ENCODE results near the gene DDX50. TPM values are rescaled to one million over a fixed set of nuclear protein-coding genes. Genes with fewer than 3 reads are reported as not detected.
"Not testable (repeated sequence)": the region's sequence is repeated elsewhere in the genome, so short reads cannot be mapped to it uniquely, and the experiment has no call there.

The DDX50 gene
- total and polyA plus RNA-seq, 12 donors = 13.3 to 45.3 (median 30.9) TPM

- TF ChIP-seq CTCF (IDR thresholded peaks at IDR 0.05) (no peak), POLR2A (IDR thresholded peaks at IDR 0.05) (no peak)
- 63 to 71% (median 67%) methylated on average over 2 of the region's 2 CpGs for WGBS, 4 donors
- Histone ChIP-seq H3K4me1 (replicated peaks in 1 of 2) (no peaks in the 10 kb centered on the region), H3K4me3 (no peak overlapping the region), H3K9me3 (replicated peaks in 1 of 3) (no peaks in the 10 kb centered on the region), H3K27ac (no peak overlapping the region), H3K36me3 (replicated peaks in 1 of 2) (peaks cover 0 to 57% of the 10 kb centered on the region in 2 donors), H3K27me3 (no peaks in the 10 kb centered on the region)
- intact Hi-C loops (cut with DNase I) = no loop called here
- DNase-seq = peak in 2 of 7 donors; percentile 29 to 45
Observed at GRCh38 chr10:68938117-68938516, 37.0 kb downstream of the DDX50 start.

- WGBS, 4 donors = 90 to 96% (median 94%) methylated on average over 2 of the region's 2 CpGs
- peaks cover 0 to 61% of the 10 kb centered on the region in 2 donors for H3K36me3 ChIP-seq (replicated peaks in 1 of 2)
Observed at GRCh38 chr10:68938884-68939283, 37.8 kb downstream of the DDX50 start.

GRCh38 chr10:68940917-68941316 is 39.8 kb downstream of the DDX50 start:
- H3K27me3 ChIP-seq; H3K9me3 ChIP-seq (replicated peaks in 1 of 3); H3K4me3 ChIP-seq; DNase-seq; H3K27ac ChIP-seq; H3K4me1 ChIP-seq (replicated peaks in 1 of 2); intact Hi-C loops (cut with DNase I): not testable (repeated sequence)
- H3K36me3 ChIP-seq (replicated peaks in 1 of 2) = peaks cover 0 to 67% of the 10 kb centered on the region in 2 donors

More at GRCh38 chr10:68938884-68939283, 37.8 kb downstream of the DDX50 start:
- Histone ChIP-seq H3K9me3 (replicated peaks in 1 of 3) (no peaks in the 10 kb centered on the region), H3K4me3 (no peak overlapping the region), H3K4me1 (replicated peaks in 1 of 2) (no peaks in the 10 kb centered on the region), H3K27me3 (no peaks in the 10 kb centered on the region), H3K27ac (no peak overlapping the region)
- TF ChIP-seq POLR2A (IDR thresholded peaks at IDR 0.05) (no peak), CTCF (IDR thresholded peaks at IDR 0.05) (no peak)
- DNase-seq = no peak
- intact Hi-C loops (cut with DNase I) = no loop called here

- Histone ChIP-seq H3K9me3 (replicated peaks in 1 of 3) (no peaks in the 10 kb centered on the region), H3K4me3 (no peak overlapping the region), H3K27me3 (no peaks in the 10 kb centered on the region), H3K27ac (no peak overlapping the region), H3K4me1 (replicated peaks in 1 of 2) (peaks cover 0 to 7% of the 10 kb centered on the region in 2 donors), H3K36me3 (replicated peaks in 1 of 2) (peaks cover 0 to 46% of the 10 kb centered on the region in 2 donors)
- no peak for TF ChIP-seq POLR2A (IDR thresholded peaks at IDR 0.05)
- TF ChIP-seq CTCF (IDR thresholded peaks at IDR 0.05) = no peak
- WGBS, 4 donors = 92 to 98% (median 96%) methylated on average over 3 of the region's 3 CpGs
- DNase-seq = no peak
- intact Hi-C loops (cut with DNase I) = no loop called here
Observed at GRCh38 chr10:68950598-68950997, 49.5 kb downstream of the DDX50 start.

- no peak for DNase-seq
- Histone ChIP-seq H3K9me3 (replicated peaks in 1 of 3) (no peaks in the 10 kb centered on the region), H3K4me3 (no peak overlapping the region), H3K27me3 (no peaks in the 10 kb centered on the region), H3K27ac (no peak overlapping the region), H3K36me3 (replicated peaks in 1 of 2) (peaks cover 0 to 11% of the 10 kb centered on the region in 2 donors), H3K4me1 (replicated peaks in 1 of 2) (peaks cover 6 to 23% of the 10 kb centered on the region in 2 donors)
- 91 to 95% (median 92%) methylated on average over 12 of the region's 12 CpGs for WGBS, 4 donors
- intact Hi-C loops (cut with DNase I) = no loop called here
- TF ChIP-seq CTCF (IDR thresholded peaks at IDR 0.05) = no peak
Observed at GRCh38 chr10:68954904-68955303, 53.8 kb downstream of the DDX50 start.
